IMR-90 (cell line): ENCODE data around the gene ADCK1. TPM values are rescaled to one million over a fixed set of nuclear protein-coding genes. Genes with fewer than 3 reads are reported as not detected.

Source experiments
- ATAC-seq: fragments of 200-7000 bp; cut with Tn5 transposase; 2 replicates; pipeline ENCODE4 v1.9.1; 2020; ENCODE audit warnings: low read depth, mild to moderate bottlenecking, moderate library complexity
- BruUV-seq: library from RNA; stranded (reverse); fragments of 400-500 nt; replicated peaks from 2 replicates; lab custom pipeline; 2021; lab: Mats Ljungman, UMichigan
- CTCF ChIA-PET: fragments of 300-600 bp; formaldehyde crosslinking; extraction: SDS; loops from one replicate; lab custom pipeline; 2021; ENCODE audit warnings: antibody characterized with exemption; lab: Yijun Ruan, JAX
- POLR2A ChIA-PET: fragments of 300-600 bp; sonication (Branson Sonifier 250); formaldehyde crosslinking; loops from one replicate; lab custom pipeline; 2022; ENCODE audit warnings: antibody characterized with exemption; ENCODE audit not compliant: unreplicated experiment; lab: Charles Lee
- DNase-seq: peaks from one replicate; pipeline ENCODE4 v3.0.0; 2013
- H2AFZ ChIP-seq: replicated peaks from 2 replicates; pipeline ENCODE3; 2013; ENCODE audit warnings: low read length, mild to moderate bottlenecking; ENCODE audit not compliant: poor library complexity
- H2AK5ac ChIP-seq: 2 replicates; pipeline ENCODE4 v1.6.1; 2013; ENCODE audit warnings: low read depth, low read length, inconsistent platforms
- H2AK9ac ChIP-seq: replicated peaks from 2 replicates; pipeline ENCODE3; 2013; ENCODE audit warnings: mild to moderate bottlenecking, low read depth, low read length, moderate library complexity; ENCODE audit not compliant: poor library complexity
- H2BK120ac ChIP-seq: 2 replicates; pipeline ENCODE4 v1.6.1; 2013; ENCODE audit warnings: low read depth, low read length, inconsistent platforms
- H2BK15ac ChIP-seq: 3 replicates; pipeline ENCODE4 v1.6.1; 2013; ENCODE audit warnings: low read depth, low read length, inconsistent platforms
- H2BK20ac ChIP-seq: 2 replicates; pipeline ENCODE4 v1.6.1; 2013; ENCODE audit warnings: low read depth, mild to moderate bottlenecking, inconsistent platforms, low read length, moderate library complexity
- H2BK5ac ChIP-seq: 2 replicates; pipeline ENCODE4 v1.6.1; 2013; ENCODE audit warnings: mild to moderate bottlenecking, low read depth, low read length, inconsistent platforms; ENCODE audit not compliant: poor library complexity, severe bottlenecking
- H3K14ac ChIP-seq: replicated peaks from 2 replicates; pipeline ENCODE4 v1.6.1; 2013; ENCODE audit warnings: low read depth, low read length, inconsistent platforms
- H3K18ac ChIP-seq: 2 replicates; pipeline ENCODE4 v1.6.1; 2013; ENCODE audit warnings: low read depth, low read length, control low read depth
- H3K23ac ChIP-seq: 2 replicates; pipeline ENCODE4 v1.6.1; 2013; ENCODE audit warnings: low read depth, low read length, inconsistent platforms
- H3K27ac ChIP-seq: 2 replicates; pipeline ENCODE4 v1.5.1; 2013; ENCODE audit warnings: mild to moderate bottlenecking, control low read depth, low read length; ENCODE audit not compliant: insufficient read depth
- H3K27me3 ChIP-seq: 2 replicates; pipeline ENCODE4 v1.6.1; 2013; ENCODE audit warnings: low read length; ENCODE audit not compliant: control insufficient read depth, insufficient read depth
- H3K36me3 ChIP-seq: 2 replicates; pipeline ENCODE4 v1.6.1; 2013; ENCODE audit warnings: low read length, mixed read lengths; ENCODE audit not compliant: control insufficient read depth, insufficient read depth
- H3K4ac ChIP-seq: 2 replicates; pipeline ENCODE4 v1.6.1; 2013; ENCODE audit warnings: low read depth, low read length, inconsistent platforms
- H3K4me1 ChIP-seq: 2 replicates; pipeline ENCODE4 v1.6.1; 2013; ENCODE audit warnings: low read length, mixed read lengths; ENCODE audit not compliant: control insufficient read depth, insufficient read depth
- H3K4me2 ChIP-seq: 2 replicates; pipeline ENCODE4 v1.6.1; 2013; ENCODE audit warnings: low read depth, mild to moderate bottlenecking, control low read depth, low read length, moderate library complexity
- H3K4me3 ChIP-seq: 2 replicates; pipeline ENCODE4 v1.5.1; 2013; ENCODE audit warnings: low read depth, mild to moderate bottlenecking, control low read depth, low read length, moderate library complexity; ENCODE audit not compliant: insufficient read depth
- H3K56ac ChIP-seq: 2 replicates; pipeline ENCODE4 v1.6.1; 2013; ENCODE audit warnings: low read length, inconsistent platforms; ENCODE audit not compliant: insufficient read depth; ENCODE audit errors: extremely low read depth
- H3K79me1 ChIP-seq, 2 experiments: 2 replicates each; pipeline ENCODE4 v1.6.1; 2013; ENCODE audit warnings: low read length in 2 of 2, inconsistent platforms in 1 of 2, low read depth in 1 of 2
- H3K9ac ChIP-seq: 2 replicates; pipeline ENCODE4 v1.6.1; 2013; ENCODE audit warnings: low read depth, low read length, control low read depth
- H3K9me1 ChIP-seq: 2 replicates; pipeline ENCODE4 v1.6.1; 2013; ENCODE audit warnings: low read length, inconsistent platforms; ENCODE audit not compliant: insufficient read depth
- H3K9me3 ChIP-seq: 2 replicates; pipeline ENCODE4 v1.6.1; 2013; ENCODE audit warnings: low read length; ENCODE audit not compliant: control insufficient read depth, insufficient read depth
- H4K20me1 ChIP-seq: 2 replicates; pipeline ENCODE4 v1.6.1; 2013; ENCODE audit warnings: low read length, inconsistent platforms; ENCODE audit not compliant: insufficient read depth
- H4K5ac ChIP-seq: 2 replicates; pipeline ENCODE4 v1.6.1; 2013; ENCODE audit warnings: mild to moderate bottlenecking, low read depth, low read length, control low read depth
- H4K8ac ChIP-seq, 2 experiments: 2 replicates each; pipeline ENCODE4 v1.6.1; 2013; ENCODE audit warnings: low read depth in 2 of 2, low read length in 2 of 2, control low read depth in 1 of 2, inconsistent platforms in 1 of 2
- H4K91ac ChIP-seq: 2 replicates; pipeline ENCODE4 v1.6.1; 2013; ENCODE audit warnings: low read depth, low read length, inconsistent platforms; ENCODE audit not compliant: insufficient read depth
- BHLHE40 ChIP-seq: fragments of 150-350 bp; IDR thresholded peaks from 2 replicates; pipeline ENCODE4 v1.6.1; 2016; ENCODE audit warnings: mild to moderate bottlenecking, low read depth, low read length
- CHD1 ChIP-seq: IDR thresholded peaks from 2 replicates; pipeline ENCODE4 v1.6.1; 2012; ENCODE audit warnings: low read depth, low read length, improper control_type of control experiment
- FOS ChIP-seq: fragments of 150-350 bp; IDR thresholded peaks from 2 replicates; pipeline ENCODE4 v1.6.1; 2016; ENCODE audit warnings: low read depth, low read length
- MAFK ChIP-seq: IDR thresholded peaks from 2 replicates; pipeline ENCODE4 v1.6.1; 2012; ENCODE audit warnings: low read depth, low read length, improper control_type of control experiment
- MAZ ChIP-seq: IDR thresholded peaks from 2 replicates; pipeline ENCODE4 v1.6.1; 2012; ENCODE audit warnings: low read depth, mild to moderate bottlenecking, low read length, improper control_type of control experiment, moderate library complexity, borderline replicate concordance
- MXI1 ChIP-seq: IDR thresholded peaks from 2 replicates; pipeline ENCODE4 v1.6.1; 2012; ENCODE audit warnings: low read depth, mild to moderate bottlenecking, low read length, moderate library complexity, borderline replicate concordance
- NFE2L2 ChIP-seq: fragments of 150-350 bp; IDR thresholded peaks from 2 replicates; pipeline ENCODE4 v1.6.1; 2016; ENCODE audit warnings: low read depth, mild to moderate bottlenecking, low read length
- POLR2A ChIP-seq: IDR thresholded peaks from 2 replicates; pipeline ENCODE4 v1.6.1; 2012; ENCODE audit warnings: mild to moderate bottlenecking, low read depth, low read length
- RAD21 ChIP-seq: IDR thresholded peaks from 2 replicates; pipeline ENCODE4 v1.6.1; 2012; ENCODE audit warnings: low read length, improper control_type of control experiment
- RFX5 ChIP-seq: IDR thresholded peaks from 2 replicates; pipeline ENCODE4 v1.8.0; 2012; ENCODE audit warnings: low read depth, mild to moderate bottlenecking, low read length, moderate library complexity
- USF2 ChIP-seq: fragments of 150-350 bp; IDR thresholded peaks from 2 replicates; pipeline ENCODE4 v1.6.1; 2017; ENCODE audit warnings: mild to moderate bottlenecking, antibody characterized with exemption, low read length, low read depth
- WGBS, 2 experiments: methylation state at CpG; one replicate each; pipeline versions ENCODE4 v1.1.5 to v1.1.7; 2013; ENCODE audit warnings: missing lambda C conversion rate in 2 of 2; ENCODE audit not compliant: insufficient read length in 1 of 2; ENCODE audit errors: extremely low coverage in 2 of 2; 5-methylcytosine and 5-hydroxymethylcytosine counted together
- dilution Hi-C: fragments of 300-500 bp; cut with HindIII; formaldehyde crosslinking; loops from one replicate; pipeline ENCODE4 v1.14.3; 2018; ENCODE audit warnings: low sequenced_read_pairs; ENCODE audit not compliant: unreplicated experiment
- in situ Hi-C: fragments of 300-500 bp; cut with MboI; formaldehyde crosslinking; loops from 3 replicates; pipeline ENCODE4 v1.14.3; 2019; ENCODE audit warnings: low sequenced_read_pairs, inconsistent platforms, mixed read lengths
- intact Hi-C: fragments of 100-400 bp; cut with micrococcal nuclease; formaldehyde crosslinking; loops from 2 replicates; pipeline ENCODE4 v1.10.0; 2022
- polyA plus RNA-seq, 3 experiments: library from polyadenylated mRNA; depleted of rRNA; stranded (reverse); fragments of >200 nt; gene quantifications; 2 replicates each; pipeline ENCODE4 v1.2.3, GENCODE V29; 2012; ENCODE audit warnings: low replicate concordance in 1 of 3
- total RNA-seq: library from RNA; depleted of rRNA; stranded (reverse); fragments of >200 nt; gene quantifications from 2 replicates; pipeline ENCODE4 v1.2.3, GENCODE V29; 2012

Gene ADCK1
- total and polyA plus RNA-seq, 2 of the 4 experiments (the other 2 are of a cell fraction) = 1.6 to 4.6 TPM

- Histone ChIP-seq H3K9me3 (no peaks in the 10 kb centered on the region), H2BK120ac (peak within 1 kb of the TSS; percentile 25), H3K4me3 (peak within 1 kb of the TSS; percentile 90), H2AK9ac (peak within 1 kb of the TSS; percentile 93), H3K4me1 (peaks cover 2% of the 10 kb centered on the region; the same call in 1 of the 2 replicates), H3K23ac (peak within 1 kb of the TSS; percentile 71), H4K8ac (peak within 1 kb of the TSS; percentile 71 to 93), H3K36me3 (peaks cover 1% of the 10 kb centered on the region; the same call in 1 of the 2 replicates), H2BK5ac (peak within 1 kb of the TSS; percentile 75), H4K91ac (peak within 1 kb of the TSS; percentile 75), H4K5ac (peak within 1 kb of the TSS; percentile 91), H3K79me1 (peaks cover 20 to 38% of the 10 kb centered on the region in 2 experiments), H2BK20ac (no peak within 1 kb of the TSS), H2AK5ac (peak within 1 kb of the TSS; percentile 40), H3K9ac (peak within 1 kb of the TSS; percentile 87), H2BK15ac (no peak within 1 kb of the TSS), H3K4me2 (peak within 1 kb of the TSS; percentile 90), H3K4ac (peak within 1 kb of the TSS; percentile 82), H2AFZ (peak within 1 kb of the TSS; percentile 96), H3K56ac (peak within 1 kb of the TSS; percentile 83), H3K27me3 (no peaks in the 10 kb centered on the region), H3K27ac (peak within 1 kb of the TSS; percentile 74), H3K9me1 (peaks cover 7% of the 10 kb centered on the region; the same call in 1 of the 2 replicates), H3K18ac (peak within 1 kb of the TSS; percentile 71), H3K14ac (peak within 1 kb of the TSS; percentile 82), H4K20me1 (peaks cover 25% of the 10 kb centered on the region)
- WGBS, 2 experiments = 1% methylated on average over 15 of the region's 60 CpGs; no CpG with 5 or more reads in 1 of the 2 experiments
- intact Hi-C loops = loop anchor here (1.0 to 5.0 kb wide), 2 partner anchors 40 to 807 kb away; partner anchors contain the start of gene ADCK1
- ChIA-PET CTCF (interaction anchor here (0.6 to 1.1 kb wide), 4 partner anchors 7 to 293 kb away, joined by 3 to 4 read pairs (median 3); partner anchors contain the start of gene ADCK1), POLR2A (no interaction called here)
- ATAC-seq (peak; percentile 94), DNase-seq (peak; percentile 95)
- dilution Hi-C loops = no loop called here
- in situ Hi-C loops = no loop called here
- TF ChIP-seq NFE2L2 (no peak), RFX5 (no peak), MXI1 (peak; percentile 10; the same call in 1 of the 2 replicates), MAFK (no peak), CHD1 (peak; percentile 84; the same call in 1 of the 2 replicates), USF2 (no peak), RAD21 (no peak), POLR2A (peak; percentile 92), FOS (no peak), BHLHE40 (no peak), MAZ (no peak)
- TSS peak; percentile 79 for BruUV-seq
Observed at GRCh38 chr14:77760381-77761204, 39.3 kb upstream of the ADCK1 start, which contains the start of gene SNW1. Gene SNW1 (minus strand): TSS chr14:77761156. CDS start chr14:77761127, 29 bp downstream.
